Measurements from ENCODE around the gene MCOLN3.

The MCOLN3 gene

GRCh38 chr1:84968865-84969264 lies 79.4 kb downstream of the MCOLN3 start:
- TF ChIP-seq CTCF (IDR thresholded peaks at IDR 0.05; ENCODE audit: extremely low read depth, missing control alignments) = no peak
- no peak for DNase-seq (ENCODE audit: low spot score)

GRCh38 chr1:84968101-84968500 lies 80.2 kb downstream of the MCOLN3 start:
- DNase-seq (ENCODE audit: low spot score) = no peak
- no peak for TF ChIP-seq CTCF (IDR thresholded peaks at IDR 0.05; ENCODE audit: extremely low read depth, missing control alignments)
